Smooth muscle cell (in vitro differentiated cells): ENCODE data around the gene LRG1. TPM values are rescaled to one million over a fixed set of nuclear protein-coding genes. Genes with fewer than 3 reads are reported as not detected.

Experiments
- DNase-seq: peaks from one replicate; lab custom pipeline; 2025; ENCODE audit not compliant: unreplicated experiment; lab: John Stamatoyannopoulos, UW
- H2AFZ ChIP-seq: fragments of 200-600 bp; sonication (generic); 2 replicates; pipeline ENCODE4 v1.6.0; 2016; ENCODE audit warnings: antibody characterized with exemption, low read depth, mild to moderate bottlenecking
- H3F3A ChIP-seq: fragments of 200-600 bp; sonication (generic); 2 replicates; pipeline ENCODE4 v1.6.0; 2017; ENCODE audit warnings: antibody characterized with exemption, low read depth
- H3K27ac ChIP-seq: fragments of 200-600 bp; sonication (generic); 2 replicates; pipeline ENCODE4 v1.5.1; 2016; ENCODE audit warnings: low read depth, mild to moderate bottlenecking
- H3K27me3 ChIP-seq: fragments of 200-600 bp; sonication (generic); 2 replicates; pipeline ENCODE4 v1.6.1; 2016; ENCODE audit warnings: low read depth, mild to moderate bottlenecking
- H3K36me3 ChIP-seq: fragments of 200-600 bp; sonication (generic); 2 replicates; pipeline ENCODE4 v1.5.1; 2016; ENCODE audit warnings: low read depth
- H3K4me1 ChIP-seq: fragments of 200-600 bp; sonication (generic); 2 replicates; pipeline ENCODE4 v1.5.1; 2016; ENCODE audit warnings: low read depth
- H3K4me2 ChIP-seq: fragments of 200-600 bp; sonication (generic); 2 replicates; pipeline ENCODE4 v1.6.0; 2016; ENCODE audit warnings: mild to moderate bottlenecking
- H3K4me3 ChIP-seq: fragments of 200-600 bp; sonication (generic); 2 replicates; pipeline ENCODE4 v1.5.1; 2016; ENCODE audit warnings: mild to moderate bottlenecking
- H3K79me2 ChIP-seq: fragments of 200-600 bp; sonication (generic); 2 replicates; pipeline ENCODE4 v1.6.0; 2016; ENCODE audit warnings: low read depth, mild to moderate bottlenecking
- H3K9ac ChIP-seq: fragments of 200-600 bp; sonication (generic); 2 replicates; pipeline ENCODE4 v1.6.0; 2016; ENCODE audit warnings: low read depth
- H3K9me3 ChIP-seq: fragments of 200-600 bp; sonication (generic); replicated peaks from 2 replicates; pipeline ENCODE4 v1.5.1; 2016; ENCODE audit warnings: low read depth
- H4K20me1 ChIP-seq: fragments of 200-600 bp; sonication (generic); 2 replicates; pipeline ENCODE4 v1.6.0; 2016; ENCODE audit warnings: low read depth
- WGBS: methylation state at CpG from one replicate; pipeline ENCODE4 v1.1.7; 2016; ENCODE audit warnings: low lambda C conversion rate; 5-methylcytosine and 5-hydroxymethylcytosine counted together
- polyA plus RNA-seq: library from polyadenylated mRNA; unstranded; fragments of >200 nt; fragmentation: Nextera tagmentation; extraction: Ambion mirVana; gene quantifications from 2 replicates; pipeline ENCODE4 v1.2.1, GENCODE V29; 2016
- total RNA-seq: library from RNA; depleted of rRNA; stranded (reverse); fragments of >200 nt; gene quantifications from 2 replicates; pipeline ENCODE4 v1.2.3, GENCODE V29; 2014
- TF ChIP-seq, protein P1 (sequence below): fragments of 200-600 bp; sonication (generic); IDR thresholded peaks from 2 replicates; pipeline ENCODE4 v1.5.1; 2017; ENCODE audit warnings: borderline replicate concordance, mild to moderate bottlenecking, antibody characterized with exemption; ENCODE audit not compliant: insufficient read depth, poor library complexity, severe bottlenecking

Gene LRG1
- total and polyA plus RNA-seq, 2 experiments from 2014 or later: not detected

DNA sequence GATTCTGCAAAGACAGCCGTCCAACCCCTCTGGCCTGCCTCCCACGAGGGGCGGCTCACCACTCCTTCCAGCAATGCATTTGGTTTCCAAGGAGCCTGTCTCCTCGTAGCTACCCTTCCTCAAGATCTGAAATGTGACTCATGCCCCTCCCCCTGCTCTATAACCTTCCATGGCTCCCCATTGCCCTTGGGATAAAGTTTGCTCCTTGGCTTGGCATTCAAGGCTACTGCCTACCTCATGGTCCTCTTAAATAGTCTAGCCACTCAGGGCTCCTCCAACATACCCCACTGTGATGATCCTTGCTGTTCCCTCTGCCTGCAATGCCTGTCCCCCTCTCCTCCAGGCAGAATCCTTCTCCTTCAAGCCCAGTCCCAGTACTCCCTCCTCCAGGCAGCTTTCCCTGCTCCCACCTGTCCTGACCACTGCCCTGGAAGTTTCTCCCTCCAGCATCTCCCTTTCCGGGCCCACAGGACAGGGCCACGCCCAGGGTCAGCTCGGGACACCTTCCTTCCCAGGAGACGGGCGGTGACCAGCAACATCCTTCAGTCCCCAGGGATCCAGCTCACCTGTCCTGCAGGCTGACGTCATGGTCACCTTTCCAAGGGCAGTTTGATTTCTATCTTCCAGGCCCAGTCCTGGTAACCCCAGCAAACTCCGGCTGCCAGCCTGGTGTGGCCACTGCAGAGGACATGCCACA is 38.9 kb upstream of the LRG1 start:
- 86% methylated on average over 11 of the region's 11 CpGs for whole genome bisulfite sequencing

DNA sequence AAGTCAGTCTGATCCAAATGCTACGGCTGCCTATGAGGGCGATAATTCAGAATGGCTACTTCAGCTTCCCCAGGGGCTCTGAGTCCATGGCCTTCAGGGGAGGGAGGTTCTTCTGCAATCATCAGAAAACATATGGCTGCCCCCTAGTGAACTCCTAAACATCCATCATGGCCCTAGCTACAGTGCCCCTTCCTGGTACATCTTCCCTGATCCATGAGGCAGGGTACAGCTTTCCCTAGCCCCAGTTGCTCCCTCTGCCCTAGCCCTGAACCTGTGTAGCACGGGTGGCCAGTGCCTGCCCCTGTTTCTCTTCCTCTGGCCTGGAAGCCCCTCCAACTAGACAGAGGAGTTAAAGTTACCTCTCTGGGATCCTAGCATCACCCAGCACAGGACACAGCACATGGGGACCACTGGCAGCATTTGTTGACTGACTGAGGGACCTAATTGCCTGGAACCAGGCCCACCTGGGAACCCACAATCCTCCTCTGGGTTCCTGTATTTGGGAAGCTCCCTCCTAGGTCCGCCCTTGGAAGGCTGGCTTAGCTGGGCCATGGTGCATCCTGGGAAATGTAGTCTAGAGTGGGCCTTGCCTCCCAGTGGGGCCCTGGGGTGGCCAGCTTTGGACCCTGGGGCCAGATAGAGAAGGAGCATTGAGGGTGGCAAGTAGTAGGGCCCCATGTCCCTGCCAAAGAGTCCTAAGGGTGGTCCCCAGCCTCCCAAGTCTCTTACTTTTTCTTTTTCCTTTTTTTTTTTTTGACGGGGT is 37.4 kb upstream of the LRG1 start:
- no peak for DNase-seq
- no peaks in the 10 kb centered on the region for H3K79me2 ChIP-seq
- WGBS: 84% methylated on average over 5 of the region's 5 CpGs

More for the DNA sequence above, 38.9 kb upstream of the LRG1 start:
- DNase-seq: no peak
- Histone ChIP-seq H3F3A (peaks cover 15% of the 10 kb centered on the region), H3K36me3 (no peaks in the 10 kb centered on the region), H4K20me1 (no peaks in the 10 kb centered on the region), H3K4me2 (no peak overlapping the region), H3K9me3 (no peaks in the 10 kb centered on the region), H3K9ac (no peak overlapping the region), H2AFZ (no peak overlapping the region), H3K4me3 (no peak overlapping the region), H3K4me1 (peaks cover 14% of the 10 kb centered on the region), H3K27ac (no peak overlapping the region), H3K27me3 (peaks cover 20% of the 10 kb centered on the region), H3K79me2 (no peaks in the 10 kb centered on the region)
- TF ChIP-seq, protein P1, sequence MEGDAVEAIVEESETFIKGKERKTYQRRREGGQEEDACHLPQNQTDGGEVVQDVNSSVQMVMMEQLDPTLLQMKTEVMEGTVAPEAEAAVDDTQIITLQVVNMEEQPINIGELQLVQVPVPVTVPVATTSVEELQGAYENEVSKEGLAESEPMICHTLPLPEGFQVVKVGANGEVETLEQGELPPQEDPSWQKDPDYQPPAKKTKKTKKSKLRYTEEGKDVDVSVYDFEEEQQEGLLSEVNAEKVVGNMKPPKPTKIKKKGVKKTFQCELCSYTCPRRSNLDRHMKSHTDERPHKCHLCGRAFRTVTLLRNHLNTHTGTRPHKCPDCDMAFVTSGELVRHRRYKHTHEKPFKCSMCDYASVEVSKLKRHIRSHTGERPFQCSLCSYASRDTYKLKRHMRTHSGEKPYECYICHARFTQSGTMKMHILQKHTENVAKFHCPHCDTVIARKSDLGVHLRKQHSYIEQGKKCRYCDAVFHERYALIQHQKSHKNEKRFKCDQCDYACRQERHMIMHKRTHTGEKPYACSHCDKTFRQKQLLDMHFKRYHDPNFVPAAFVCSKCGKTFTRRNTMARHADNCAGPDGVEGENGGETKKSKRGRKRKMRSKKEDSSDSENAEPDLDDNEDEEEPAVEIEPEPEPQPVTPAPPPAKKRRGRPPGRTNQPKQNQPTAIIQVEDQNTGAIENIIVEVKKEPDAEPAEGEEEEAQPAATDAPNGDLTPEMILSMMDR: no peak

DNA sequence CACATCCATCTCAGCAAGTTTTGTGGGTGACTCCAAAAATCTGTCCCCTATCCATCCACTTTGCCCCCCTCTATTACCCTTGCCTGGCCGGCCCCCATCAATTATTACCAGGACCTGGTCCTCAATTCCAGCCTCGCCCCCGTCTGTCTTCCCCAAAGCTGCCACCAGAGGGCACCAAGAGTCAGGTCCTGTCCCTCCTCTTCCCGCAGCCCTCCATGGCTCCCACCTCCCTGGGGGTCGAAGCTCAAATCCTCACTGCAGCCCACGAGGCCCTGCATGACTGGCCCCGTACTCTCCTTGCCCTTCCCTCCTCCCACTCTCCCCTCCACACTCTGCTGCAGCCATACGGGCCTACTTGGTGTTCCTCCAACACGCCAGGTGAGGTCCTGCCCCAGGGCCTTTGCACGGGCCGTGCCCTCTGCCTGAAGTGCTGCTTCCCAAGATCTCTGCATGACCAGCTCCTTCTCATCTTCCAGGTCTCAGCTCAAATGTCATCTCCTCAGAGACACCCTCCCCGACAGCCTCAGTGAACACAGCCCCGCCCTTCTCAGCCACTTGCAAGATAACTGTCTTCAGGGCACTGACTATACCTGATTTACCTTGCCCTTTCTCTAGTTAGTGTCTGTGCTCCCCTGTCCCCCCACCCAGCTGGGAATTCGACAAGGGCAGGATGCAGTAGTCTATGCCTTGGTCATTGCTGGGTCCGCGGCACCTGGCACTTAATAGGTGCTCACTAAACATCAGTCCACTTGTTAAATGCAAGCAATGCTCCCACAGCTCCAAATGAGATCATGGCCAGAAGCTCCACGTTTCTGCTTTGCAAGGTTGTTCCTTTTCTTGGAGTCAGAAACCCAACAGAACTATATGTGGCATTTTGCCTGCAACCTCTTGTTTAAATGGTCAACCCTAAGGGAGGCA is 36.4 kb upstream of the LRG1 start:
- Histone ChIP-seq H3K79me2 (no peaks in the 10 kb centered on the region), H2AFZ (no peak overlapping the region), H3F3A (peaks cover 11% of the 10 kb centered on the region), H3K27me3 (peaks cover 20% of the 10 kb centered on the region), H3K4me1 (peaks cover 14% of the 10 kb centered on the region), H3K9ac (no peak overlapping the region), H3K9me3 (no peaks in the 10 kb centered on the region), H4K20me1 (no peaks in the 10 kb centered on the region), H3K4me2 (no peak overlapping the region), H3K4me3 (no peak overlapping the region), H3K36me3 (no peaks in the 10 kb centered on the region), H3K27ac (peak overlapping the region; percentile 70)
- TF ChIP-seq, protein P1: peak; percentile 69
- DNase-seq: peak; percentile 19
- 71% methylated on average over 17 of the region's 17 CpGs for WGBS

More for the DNA sequence above, 37.4 kb upstream of the LRG1 start:
- no peak overlapping the region for H3K4me3 ChIP-seq
- H3K9me3 ChIP-seq: no peaks in the 10 kb centered on the region
- no peak overlapping the region for H3K27ac ChIP-seq
- peaks cover 20% of the 10 kb centered on the region for H3K27me3 ChIP-seq
- H3K4me2 ChIP-seq: no peak overlapping the region
- H3K36me3 ChIP-seq: no peaks in the 10 kb centered on the region
- H2AFZ ChIP-seq: no peak overlapping the region
- TF ChIP-seq, protein P1: no peak
- H4K20me1 ChIP-seq: no peaks in the 10 kb centered on the region
- peaks cover 14% of the 10 kb centered on the region for H3K4me1 ChIP-seq
- peaks cover 11% of the 10 kb centered on the region for H3F3A ChIP-seq
- no peak overlapping the region for H3K9ac ChIP-seq
